ENCODE data around the gene LRP1B.

DNA sequence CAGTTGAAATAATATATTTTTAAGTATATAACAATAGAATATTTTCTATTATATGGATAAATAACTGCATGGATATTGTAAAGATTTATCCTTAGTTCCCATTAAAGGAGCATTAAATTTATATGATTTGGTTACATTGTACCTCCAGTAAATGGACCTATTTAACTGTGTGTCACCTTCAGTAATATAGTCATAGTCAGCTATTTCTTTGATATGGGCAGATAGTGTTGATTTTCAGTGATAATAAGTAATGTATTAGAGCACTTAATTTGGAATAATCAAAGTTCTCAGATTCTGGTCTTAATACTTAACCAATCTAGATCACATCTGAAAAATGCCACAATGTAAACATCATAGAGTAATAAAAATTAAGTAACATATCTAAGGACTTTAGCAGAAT lies 1823.3 kb downstream of the LRP1B start:
- no peak for TF ChIP-seq POLR2AphosphoS5 (IDR thresholded peaks at IDR 0.05; ENCODE audit: low read depth, low read length)
- TF ChIP-seq TAF1 (IDR thresholded peaks at IDR 0.05; ENCODE audit: borderline replicate concordance, insufficient read depth, low read length) = no peak
- no peak for TF ChIP-seq REST (IDR thresholded peaks at IDR 0.05; ENCODE audit: insufficient read depth in 1 of 2, low read depth in 2 of 2, low read length in 2 of 2)

Measured in PFSK-1 (cell line).